ENCODE data around the gene TPRG1L.

Gene TPRG1L

GRCh38 chr1:3652548-3653285, 27.9 kb downstream of the TPRG1L start:
- DNase-seq (ENCODE audit: low spot score), result peak; percentile 61
- peaks cover 7% of the 10 kb centered on the region for H3K4me1 ChIP-seq (ENCODE audit: insufficient read depth, poor library complexity, severe bottlenecking)
- H3K36me3 ChIP-seq (ENCODE audit: low read depth), result peaks cover 13% of the 10 kb centered on the region
- no peak for TF ChIP-seq CTCF (IDR thresholded peaks at IDR 0.05; ENCODE audit: poor library complexity, severe bottlenecking)
- H3K27me3 ChIP-seq (ENCODE audit: insufficient read depth, poor library complexity, severe bottlenecking), result peaks cover 48% of the 10 kb centered on the region
- ATAC-seq (ENCODE audit: low read depth), result no peak
- H3K4me3 ChIP-seq (ENCODE audit: severe bottlenecking), result peak overlapping the region; percentile 29
- H3K9me3 ChIP-seq (ENCODE audit: severe bottlenecking), result no peaks in the 10 kb centered on the region
- no peak overlapping the region for H3K27ac ChIP-seq (ENCODE audit: poor library complexity, severe bottlenecking)

- H3K4me3 ChIP-seq (ENCODE audit: severe bottlenecking), result no peak overlapping the region
- no peak overlapping the region for H3K27ac ChIP-seq (ENCODE audit: poor library complexity, severe bottlenecking)
- DNase-seq (ENCODE audit: low spot score) (no peak), ATAC-seq (ENCODE audit: low read depth) (no peak)
- H3K4me1 ChIP-seq (ENCODE audit: insufficient read depth, poor library complexity, severe bottlenecking), result peaks cover 7% of the 10 kb centered on the region
- TF ChIP-seq CTCF (IDR thresholded peaks at IDR 0.05; ENCODE audit: poor library complexity, severe bottlenecking), result no peak
- H3K9me3 ChIP-seq (ENCODE audit: severe bottlenecking), result no peaks in the 10 kb centered on the region
- H3K27me3 ChIP-seq (ENCODE audit: insufficient read depth, poor library complexity, severe bottlenecking), result peaks cover 48% of the 10 kb centered on the region
- peaks cover 8% of the 10 kb centered on the region for H3K36me3 ChIP-seq (ENCODE audit: low read depth)
Observed at GRCh38 chr1:3653286-3653618, 28.4 kb downstream of the TPRG1L start.

GRCh38 chr1:3654549-3655281, 29.9 kb downstream of the TPRG1L start:
- H3K4me3 ChIP-seq (ENCODE audit: severe bottlenecking), result no peak overlapping the region
- ATAC-seq (ENCODE audit: low read depth), result no peak
- H3K9me3 ChIP-seq (ENCODE audit: severe bottlenecking), result no peaks in the 10 kb centered on the region
- no peak for TF ChIP-seq CTCF (IDR thresholded peaks at IDR 0.05; ENCODE audit: poor library complexity, severe bottlenecking)
- no peaks in the 10 kb centered on the region for H3K36me3 ChIP-seq (ENCODE audit: low read depth)
- H3K27ac ChIP-seq (ENCODE audit: poor library complexity, severe bottlenecking), result no peak overlapping the region
- no peak for DNase-seq (ENCODE audit: low spot score)
- H3K4me1 ChIP-seq (ENCODE audit: insufficient read depth, poor library complexity, severe bottlenecking), result no peaks in the 10 kb centered on the region
- H3K27me3 ChIP-seq (ENCODE audit: insufficient read depth, poor library complexity, severe bottlenecking), result peaks cover 48% of the 10 kb centered on the region

GRCh38 chr1:3656450-3657095, 31.8 kb downstream of the TPRG1L start:
- H3K4me3 ChIP-seq (ENCODE audit: severe bottlenecking), result no peak overlapping the region

More at GRCh38 chr1:3656450-3657095, 31.8 kb downstream of the TPRG1L start:
- no peak for TF ChIP-seq CTCF (IDR thresholded peaks at IDR 0.05; ENCODE audit: poor library complexity, severe bottlenecking)
- H3K4me1 ChIP-seq (ENCODE audit: insufficient read depth, poor library complexity, severe bottlenecking), result no peaks in the 10 kb centered on the region
- peaks cover 38% of the 10 kb centered on the region for H3K27me3 ChIP-seq (ENCODE audit: insufficient read depth, poor library complexity, severe bottlenecking)
- no peaks in the 10 kb centered on the region for H3K36me3 ChIP-seq (ENCODE audit: low read depth)
- no peak for ATAC-seq (ENCODE audit: low read depth)
- H3K27ac ChIP-seq (ENCODE audit: poor library complexity, severe bottlenecking), result no peak overlapping the region
- H3K9me3 ChIP-seq (ENCODE audit: severe bottlenecking), result no peaks in the 10 kb centered on the region
- no peak for DNase-seq (ENCODE audit: low spot score)
